GM12891 (cell line): ENCODE data around the gene ACLY.

Source experiments
- PAX5 ChIP-seq: IDR thresholded peaks from 2 replicates; pipeline ENCODE4 v1.6.1; 2011; ENCODE audit warnings: low read length, moderate library complexity, mild to moderate bottlenecking; ENCODE audit not compliant: insufficient read depth, severe bottlenecking
- POLR2AphosphoS5 ChIP-seq: IDR thresholded peaks from 2 replicates; pipeline ENCODE4 v1.6.1; 2011; ENCODE audit warnings: low read depth, low read length, control low read depth

GRCh38 chr17:41939044-41939692 lies 20.4 kb upstream of the ACLY start:
- TF ChIP-seq PAX5 (no peak), POLR2AphosphoS5 (no peak)
